ENCODE measurements around the gene NUTM2D.
"Not testable (repeated sequence)": the region's sequence is repeated elsewhere in the genome, so short reads cannot be mapped to it uniquely, and the experiment has no call there.

Gene NUTM2D, protein sequence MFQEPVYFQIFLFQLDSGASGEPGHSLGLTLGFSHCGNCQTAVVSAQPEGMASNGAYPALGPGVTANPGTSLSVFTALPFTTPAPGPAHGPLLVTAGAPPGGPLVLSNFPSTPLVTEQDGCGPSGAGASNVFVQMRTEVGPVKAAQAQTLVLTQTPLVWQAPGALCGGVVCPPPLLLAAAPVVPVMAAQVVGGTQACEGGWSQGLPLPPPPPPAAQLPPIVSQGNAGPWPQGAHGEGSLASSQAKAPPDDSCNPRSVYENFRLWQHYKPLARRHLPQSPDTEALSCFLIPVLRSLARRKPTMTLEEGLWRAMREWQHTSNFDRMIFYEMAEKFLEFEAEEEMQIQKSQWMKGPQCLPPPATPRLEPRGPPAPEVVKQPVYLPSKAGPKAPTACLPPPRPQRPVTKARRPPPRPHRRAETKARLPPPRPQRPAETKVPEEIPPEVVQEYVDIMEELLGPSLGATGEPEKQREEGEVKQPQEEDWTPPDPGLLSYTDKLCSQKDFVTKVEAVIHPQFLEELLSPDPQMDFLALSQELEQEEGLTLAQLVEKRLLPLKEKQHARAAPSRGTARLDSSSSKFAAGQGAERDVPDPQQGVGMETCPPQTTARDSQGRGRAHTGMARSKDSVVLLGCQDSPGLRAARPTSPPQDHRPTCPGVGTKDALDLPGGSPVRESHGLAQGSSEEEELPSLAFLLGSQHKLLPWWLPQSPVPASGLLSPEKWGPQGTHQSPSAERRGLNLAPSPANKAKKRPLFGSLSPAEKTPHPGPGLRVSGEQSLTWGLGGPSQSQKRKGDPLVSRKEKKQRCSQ

GRCh38 chr10:87357444-87357843, at the start of gene NUTM2D:
TSS of gene NUTM2D (plus strand) at chr10:87357744. CDS start at chr10:87358266, 522 bp downstream.
- DNase-seq (ENCODE audit: low read depth): not testable (repeated sequence)

- not testable (repeated sequence) for DNase-seq (ENCODE audit: low read depth)
Measured at GRCh38 chr10:87308702-87309101, 48.8 kb upstream of the NUTM2D start.

GRCh38 chr10:87309657-87310056, 47.9 kb upstream of the NUTM2D start:
- not testable (repeated sequence) for DNase-seq (ENCODE audit: low read depth)

DNA sequence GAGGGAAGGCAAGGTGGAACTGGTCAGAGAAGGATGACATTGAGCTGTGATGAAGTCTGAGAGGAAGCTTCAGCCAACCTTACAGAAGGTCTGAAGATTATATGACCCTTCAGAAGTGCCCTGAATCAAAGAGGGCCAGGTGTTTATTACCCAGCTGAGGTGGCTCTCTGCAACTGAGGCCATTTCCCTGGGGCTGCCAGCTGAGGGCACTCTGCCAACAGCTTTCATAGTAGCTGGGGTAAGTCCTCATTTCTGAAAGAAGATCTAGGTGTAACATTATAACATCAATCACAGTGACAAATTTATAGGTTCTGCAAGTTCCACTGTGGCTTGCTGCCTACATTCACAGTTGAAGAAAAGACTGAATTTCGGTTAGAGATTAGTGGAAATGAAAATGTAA, 46.0 kb upstream of the NUTM2D start:
- not testable (repeated sequence) for DNase-seq (ENCODE audit: low read depth)

DNA sequence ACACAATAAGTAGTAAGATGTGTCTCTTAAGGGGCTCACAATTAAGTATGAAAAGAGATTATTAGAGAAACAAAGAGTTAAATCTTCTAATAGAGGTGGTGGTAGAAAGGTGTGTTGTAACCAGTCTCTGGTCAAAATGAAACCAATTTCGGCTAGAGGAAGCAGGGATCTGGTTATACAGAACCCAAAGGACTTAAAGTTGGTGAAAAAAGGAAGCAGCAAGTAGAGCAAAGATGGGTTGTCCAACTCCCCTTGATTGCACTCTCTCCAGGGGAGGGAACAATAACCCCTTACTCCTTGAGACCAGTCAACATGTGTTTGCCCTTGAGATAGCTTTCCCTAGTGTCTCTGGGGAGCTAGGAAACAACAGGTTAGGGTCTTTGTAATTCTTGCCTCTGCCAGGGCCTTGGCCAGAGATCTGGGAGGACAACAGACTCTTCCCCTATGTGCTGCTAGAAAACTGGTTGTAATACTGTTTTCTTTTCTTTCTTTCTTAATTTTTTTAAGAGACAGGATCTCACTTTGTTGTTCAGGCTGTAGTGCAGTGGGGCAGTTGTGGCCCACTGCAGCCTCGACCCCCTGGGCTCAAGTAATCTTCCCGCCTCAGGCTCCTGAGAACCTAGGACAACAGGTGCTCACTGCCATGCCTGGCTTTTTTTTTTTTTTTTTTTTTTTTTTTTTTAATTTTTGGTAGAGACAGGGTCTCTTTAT, 43.7 kb upstream of the NUTM2D start:
- DNase-seq (ENCODE audit: low read depth): not testable (repeated sequence)

DNA sequence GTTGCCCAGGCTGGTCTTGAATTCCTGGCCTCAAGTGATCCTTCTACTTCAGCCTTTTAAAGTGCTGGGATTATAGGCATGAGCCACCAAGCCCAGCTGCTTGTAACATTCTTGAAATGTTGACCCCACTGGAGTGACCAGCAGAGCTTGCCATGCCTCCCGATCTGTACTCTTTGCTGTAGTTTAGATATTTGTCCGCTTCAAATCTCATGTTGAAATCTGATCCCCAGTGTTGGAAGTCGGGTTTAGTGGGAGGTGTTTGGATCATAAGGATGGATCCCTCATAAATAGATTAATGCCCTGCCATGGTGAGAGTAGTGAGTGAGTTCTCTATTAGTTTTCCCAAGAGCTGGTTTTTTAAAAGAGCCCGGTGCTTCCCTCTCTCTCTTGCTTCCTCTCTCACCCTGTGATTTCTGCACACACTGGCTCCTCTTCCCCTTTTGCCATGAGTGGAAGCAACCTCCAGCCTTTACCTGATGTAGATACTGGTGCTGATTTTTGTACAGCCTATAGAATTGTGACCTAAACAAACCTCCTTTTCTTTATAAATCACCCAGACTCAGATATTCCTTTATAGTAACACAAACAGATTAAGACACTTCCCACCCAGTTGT, 43.1 kb upstream of the NUTM2D start:
- not testable (repeated sequence) for DNase-seq (ENCODE audit: low read depth)

GRCh38 chr10:87321505-87321904, 36.0 kb upstream of the NUTM2D start:
- not testable (repeated sequence) for DNase-seq (ENCODE audit: low read depth)

DNA sequence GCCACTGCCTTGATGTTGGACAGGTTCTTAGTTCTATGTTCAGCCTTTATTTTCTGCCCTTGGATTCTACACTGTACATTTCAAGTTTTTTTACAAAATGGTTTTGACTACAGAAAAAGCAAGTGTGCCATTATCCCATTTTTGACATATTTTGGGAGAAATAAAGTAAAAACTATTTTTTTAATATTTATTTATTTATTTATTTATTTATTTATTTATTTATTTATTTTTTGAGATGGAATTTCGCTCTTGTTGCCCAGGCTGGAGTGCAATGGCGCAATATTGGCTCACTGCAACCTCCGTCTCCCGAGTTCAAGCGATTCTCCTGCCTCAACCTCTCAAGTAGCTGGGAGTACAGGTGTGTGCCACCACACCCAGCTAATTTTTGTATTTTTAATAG, 33.0 kb upstream of the NUTM2D start:
- DNase-seq (ENCODE audit: low read depth): not testable (repeated sequence)

DNA sequence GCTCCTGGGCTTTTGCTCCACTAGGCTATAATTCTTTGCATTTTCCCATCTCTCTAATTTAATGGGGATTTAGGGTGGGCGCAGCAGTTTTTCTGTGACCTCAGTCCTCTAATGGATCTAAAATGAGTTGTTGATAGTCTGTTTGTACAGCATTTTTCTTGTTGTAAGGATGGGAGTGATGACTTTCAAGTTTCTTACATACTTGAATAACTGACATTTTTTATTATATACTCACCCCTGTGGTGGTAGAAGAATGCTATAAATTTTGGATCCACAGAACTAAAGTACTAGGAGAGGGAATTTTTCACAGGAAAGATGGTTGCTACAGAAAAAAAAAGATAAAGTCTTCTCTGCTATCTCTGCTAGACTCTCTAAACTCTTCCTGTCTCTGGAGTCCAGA, 29.6 kb upstream of the NUTM2D start:
- DNase-seq (ENCODE audit: low read depth): peak; percentile 66

- DNase-seq (ENCODE audit: low read depth): not testable (repeated sequence)
Measured at GRCh38 chr10:87329131-87329530, 28.4 kb upstream of the NUTM2D start.

- not testable (repeated sequence) for DNase-seq (ENCODE audit: low read depth)
Measured at GRCh38 chr10:87332687-87333086, 24.9 kb upstream of the NUTM2D start.

GRCh38 chr10:87340411-87340810, 17.1 kb upstream of the NUTM2D start:
- DNase-seq (ENCODE audit: low read depth): not testable (repeated sequence)

- DNase-seq (ENCODE audit: low read depth): not testable (repeated sequence)
Measured at GRCh38 chr10:87341546-87342142, 15.9 kb upstream of the NUTM2D start.

GRCh38 chr10:87342249-87342710, 15.3 kb upstream of the NUTM2D start:
- peak; percentile 88 for DNase-seq (ENCODE audit: low read depth)

DNA sequence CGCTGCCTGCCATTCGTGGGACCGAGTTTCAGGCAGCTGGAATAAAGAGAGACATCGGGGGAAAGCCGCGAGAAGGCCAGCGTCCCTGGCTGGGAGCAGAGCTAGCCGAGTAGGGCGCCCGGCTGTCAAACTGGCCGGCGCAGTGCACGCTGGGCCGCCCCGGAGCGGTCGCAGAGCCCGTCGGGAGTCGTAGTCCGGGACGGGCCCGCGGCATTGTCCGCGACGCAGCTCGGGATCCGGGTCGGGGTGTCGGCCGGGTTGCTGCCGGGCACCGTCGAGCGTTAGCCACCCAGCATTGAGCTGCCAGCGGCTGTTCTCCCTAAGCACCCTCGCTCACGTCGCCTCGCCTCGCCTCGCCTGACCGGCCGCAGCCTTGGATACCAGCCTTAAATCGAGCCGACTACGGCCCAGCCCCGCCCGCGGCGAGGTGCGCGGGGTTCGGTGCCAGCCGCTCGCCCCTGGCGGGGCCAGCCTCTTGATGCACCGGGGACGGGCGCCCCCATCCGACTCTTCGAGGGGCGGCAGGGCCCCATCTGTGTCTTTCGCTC, 14.8 kb upstream of the NUTM2D start:
- peak; percentile 61 for DNase-seq (ENCODE audit: low read depth)

GRCh38 chr10:87345743-87346142, 11.8 kb upstream of the NUTM2D start:
- DNase-seq (ENCODE audit: low read depth): not testable (repeated sequence)

DNA sequence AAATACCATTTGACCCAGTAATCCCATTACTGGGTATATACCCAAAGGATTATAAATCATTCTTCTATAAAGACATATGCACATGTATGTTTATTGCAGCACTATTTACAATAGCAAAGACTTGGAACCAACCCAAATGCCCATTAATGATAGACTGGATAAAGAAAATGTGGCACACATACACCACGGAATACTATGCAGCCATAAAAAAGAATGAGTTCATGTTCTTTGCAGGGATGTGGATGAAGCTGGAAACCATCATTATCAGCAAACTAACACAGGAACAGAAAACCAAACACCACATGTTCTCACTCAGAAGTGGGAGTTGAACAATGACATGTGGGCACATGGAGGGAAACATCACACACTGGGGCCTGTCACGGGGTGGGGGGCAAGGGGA, 7.4 kb upstream of the NUTM2D start:
- DNase-seq (ENCODE audit: low read depth): not testable (repeated sequence)

DNA sequence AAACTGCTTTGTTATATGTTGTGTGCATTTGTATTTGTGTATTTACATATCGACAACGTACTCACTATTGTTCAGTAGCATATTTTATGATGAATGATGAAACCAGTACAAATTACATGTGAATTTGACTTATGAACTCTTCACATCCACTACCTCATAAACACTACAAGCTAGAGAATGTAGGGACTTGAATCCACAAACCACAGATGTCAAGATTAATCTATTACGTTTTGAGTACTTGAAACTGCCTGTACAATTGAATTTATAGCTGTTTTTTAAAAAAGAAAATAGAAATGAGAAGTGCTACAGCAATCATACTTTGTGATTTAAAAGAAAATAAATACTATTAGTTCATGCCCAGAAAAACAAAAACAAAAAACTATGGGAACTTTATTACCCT, 4.7 kb upstream of the NUTM2D start:
- DNase-seq (ENCODE audit: low read depth): peak; percentile 62

DNA sequence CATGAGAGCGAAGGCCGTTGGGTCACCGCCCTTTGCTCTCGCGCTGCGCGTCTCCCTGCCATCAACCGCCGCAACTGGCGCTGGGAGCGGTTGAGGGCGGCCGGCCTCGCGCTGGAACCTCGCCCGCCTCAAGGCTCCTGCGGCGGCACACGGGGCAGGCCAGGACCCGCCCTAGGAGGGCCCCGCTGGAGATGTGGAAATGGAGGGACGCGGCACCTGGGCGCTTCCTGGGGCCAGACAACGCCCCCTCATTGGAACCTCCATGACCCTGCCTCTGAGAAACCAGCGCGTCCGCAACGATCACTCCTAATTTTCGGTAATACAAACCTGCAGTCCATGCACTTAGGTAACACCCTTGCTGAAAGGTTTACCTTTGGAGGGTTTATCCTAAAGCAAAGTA, 2.4 kb upstream of the NUTM2D start:
- DNase-seq (ENCODE audit: low read depth): not testable (repeated sequence)

DNA sequence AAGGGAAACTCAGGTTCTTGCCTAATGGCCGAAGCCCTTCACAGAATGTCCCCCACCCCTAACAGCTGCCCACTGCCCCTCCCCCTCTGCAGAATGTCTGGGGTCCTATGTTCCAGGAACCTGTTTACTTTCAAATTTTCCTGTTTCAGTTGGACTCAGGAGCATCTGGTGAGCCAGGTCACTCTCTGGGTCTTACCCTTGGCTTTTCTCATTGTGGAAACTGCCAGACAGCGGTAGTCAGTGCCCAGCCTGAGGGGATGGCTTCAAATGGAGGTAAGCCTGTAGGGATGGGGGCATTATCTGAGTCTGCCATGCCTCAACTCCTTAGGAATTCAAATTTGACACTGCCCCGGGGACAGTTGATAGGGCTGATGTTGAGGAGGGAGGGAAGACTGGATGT, 615 bp downstream of the NUTM2D start:
- not testable (repeated sequence) for DNase-seq (ENCODE audit: low read depth)

DNA sequence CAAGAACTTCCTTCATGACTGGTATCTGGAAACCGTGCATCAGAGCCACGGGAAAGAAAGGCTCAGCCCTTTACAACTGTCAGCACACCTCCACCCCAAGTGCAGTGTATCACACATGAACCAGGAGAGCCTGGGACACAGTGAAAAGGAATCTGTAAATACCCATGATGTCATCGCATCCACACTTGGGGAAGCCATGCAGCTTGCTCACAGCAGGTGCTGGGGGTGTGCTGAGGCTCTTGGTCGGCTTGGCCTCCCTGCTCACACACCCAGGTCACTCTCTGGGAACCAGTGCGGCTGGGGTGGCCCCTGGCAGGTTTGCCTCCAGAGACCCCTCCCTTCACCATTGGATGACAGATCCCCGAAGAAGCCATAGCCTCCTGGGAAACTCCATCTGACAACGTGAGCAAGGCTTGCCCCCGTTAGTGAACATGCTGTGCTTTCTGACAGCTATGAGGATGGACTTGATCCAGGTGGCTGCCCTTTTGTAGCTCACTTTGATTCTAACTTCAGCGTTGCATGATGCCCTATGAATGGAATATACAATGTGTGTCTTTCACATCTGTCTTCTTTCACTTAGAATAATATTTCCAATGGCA, 12.1 kb downstream of the NUTM2D start:
- DNase-seq (ENCODE audit: low read depth): not testable (repeated sequence)

Data from amniotic epithelial cell (primary cell).